GM13976 (cell line): Measurements from ENCODE around the gene PRKAR1A.
"Not testable (repeated sequence)": the region's sequence is repeated elsewhere in the genome, so short reads cannot be mapped to it uniquely, and the experiment has no call there.

Experiments used
- DNase-seq: peaks from one replicate; pipeline ENCODE4 v3.0.0; 2012; ENCODE audit warnings: low spot score
- CTCF ChIP-seq: IDR thresholded peaks from 2 replicates; pipeline ENCODE4 v1.5.1; 2012; ENCODE audit warnings: borderline replicate concordance, mild to moderate bottlenecking; ENCODE audit not compliant: insufficient read depth; ENCODE audit errors: extremely low read depth, missing control alignments, control extremely low read depth
- in situ Hi-C: fragments of 300-500 bp; cut with MboI; formaldehyde crosslinking; loops from one replicate; pipeline ENCODE4 v1.12.0; 2022; ENCODE audit warnings: low sequenced_read_pairs, mixed read lengths, inconsistent platforms; ENCODE audit not compliant: unreplicated experiment

The PRKAR1A gene

DNA sequence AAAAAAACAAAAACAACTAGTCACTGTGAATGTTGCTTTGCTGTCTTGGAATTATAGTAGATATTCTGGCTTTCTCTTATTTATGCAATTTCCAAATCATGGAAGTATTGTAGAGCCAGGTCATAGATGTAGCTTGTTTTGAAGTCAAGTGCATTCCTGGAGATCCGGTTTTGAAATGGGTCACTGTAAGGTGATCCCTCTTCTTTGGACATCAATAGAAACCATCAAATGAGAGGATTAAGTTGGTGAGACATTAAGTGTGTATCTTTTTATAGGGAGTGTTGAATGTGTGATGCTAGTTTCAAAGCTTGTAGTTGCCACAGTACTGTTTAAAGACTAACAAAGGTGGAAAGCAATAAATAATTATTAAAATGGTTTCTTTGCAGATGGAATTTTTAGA is 4.5 kb downstream of the PRKAR1A start:
- DNase-seq = no peak
- in situ Hi-C loops = no loop called here
- no peak for TF ChIP-seq CTCF

GRCh38 chr17:68517605-68518004 is 5.4 kb downstream of the PRKAR1A start:
- DNase-seq, in situ Hi-C loops: not testable (repeated sequence)

DNA sequence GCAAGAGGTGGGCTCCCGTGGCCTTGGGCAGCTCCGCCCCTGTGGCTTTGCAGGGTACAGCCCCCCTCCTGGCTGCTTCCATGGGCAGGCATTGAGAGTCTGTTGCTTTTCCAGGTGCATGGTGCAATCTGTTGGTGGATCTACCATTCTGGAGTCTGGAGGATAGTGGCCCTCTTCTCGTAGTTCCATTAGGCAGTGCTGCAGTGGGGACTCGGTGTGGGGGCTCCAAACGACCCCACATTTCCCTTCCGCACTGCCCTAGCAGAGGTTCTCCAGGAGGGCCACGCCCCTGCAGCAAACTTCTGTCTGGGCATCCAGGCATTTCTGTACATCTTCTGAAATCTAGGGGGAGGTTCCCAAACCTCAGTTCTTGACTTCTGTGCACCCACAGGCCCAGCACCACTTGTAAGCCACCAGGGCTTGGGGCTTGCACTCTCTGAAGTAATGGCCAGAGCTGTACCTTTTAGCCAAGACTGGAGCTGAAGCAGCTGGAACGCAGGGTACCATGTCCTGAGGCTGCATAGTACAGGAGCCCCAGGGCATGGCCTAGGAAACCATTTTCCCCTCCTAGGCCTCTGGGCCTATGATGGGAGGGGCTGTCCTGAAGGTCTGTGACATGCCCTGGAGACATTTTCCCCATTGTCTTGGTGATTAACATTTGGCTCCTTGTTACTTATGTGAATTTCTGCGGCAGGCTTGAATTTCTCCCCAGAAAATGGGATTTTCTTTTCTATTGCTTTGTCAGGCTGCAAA is 6.0 kb downstream of the PRKAR1A start:
- no peak for DNase-seq
- in situ Hi-C loops = no loop called here
- TF ChIP-seq CTCF = no peak

GRCh38 chr17:68519051-68519450 is 6.8 kb downstream of the PRKAR1A start:
- DNase-seq, in situ Hi-C loops: not testable (repeated sequence)

DNA sequence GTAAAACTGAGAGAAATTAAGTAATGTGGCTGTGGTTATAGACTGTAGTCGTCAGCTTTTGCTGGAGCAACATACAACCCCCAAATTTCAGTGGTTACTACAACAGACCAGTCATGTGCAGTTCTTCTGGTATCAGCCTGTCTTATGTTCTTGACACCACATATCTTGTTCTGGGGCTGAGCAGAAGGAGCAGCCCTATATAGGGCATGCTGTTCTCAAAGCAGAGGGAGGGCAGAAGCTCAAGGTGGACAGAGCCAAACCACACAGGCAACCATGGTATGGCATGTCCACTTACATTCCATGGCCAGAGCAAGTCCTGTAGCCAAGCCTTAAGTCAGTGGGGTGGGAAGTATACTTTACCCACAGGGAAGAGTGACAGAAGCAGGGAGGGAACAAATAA is 7.7 kb downstream of the PRKAR1A start:
- TF ChIP-seq CTCF = no peak
- no peak for DNase-seq
- in situ Hi-C loops = no loop called here

DNA sequence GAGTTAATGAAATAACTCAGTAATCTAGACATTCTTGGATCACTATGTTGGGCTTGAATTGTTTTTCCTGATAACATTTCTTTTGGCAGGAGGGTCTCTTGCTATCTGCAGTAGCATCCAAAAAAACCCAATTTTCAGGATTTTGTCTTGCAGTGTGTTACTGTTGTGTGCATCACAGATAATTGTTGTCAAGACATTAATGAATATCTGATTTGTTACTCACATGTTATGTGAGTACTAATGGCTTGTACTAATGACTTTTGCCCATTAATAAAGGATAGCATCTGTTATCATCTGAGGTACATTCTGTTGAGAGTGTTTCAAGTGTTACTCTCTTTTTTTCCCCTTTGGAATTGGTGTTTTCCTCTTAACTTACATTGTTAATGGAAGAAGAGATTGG is 10.0 kb downstream of the PRKAR1A start:
- DNase-seq = no peak
- TF ChIP-seq CTCF = no peak
- in situ Hi-C loops = no loop called here

GRCh38 chr17:68526548-68526947 is 14.3 kb downstream of the PRKAR1A start:
- TF ChIP-seq CTCF = no peak
- no peak for DNase-seq
- in situ Hi-C loops = loop anchor here (25.0 kb wide), 1 partner anchor 711 kb away; the partner anchor contains the start of gene ABCA10

DNA sequence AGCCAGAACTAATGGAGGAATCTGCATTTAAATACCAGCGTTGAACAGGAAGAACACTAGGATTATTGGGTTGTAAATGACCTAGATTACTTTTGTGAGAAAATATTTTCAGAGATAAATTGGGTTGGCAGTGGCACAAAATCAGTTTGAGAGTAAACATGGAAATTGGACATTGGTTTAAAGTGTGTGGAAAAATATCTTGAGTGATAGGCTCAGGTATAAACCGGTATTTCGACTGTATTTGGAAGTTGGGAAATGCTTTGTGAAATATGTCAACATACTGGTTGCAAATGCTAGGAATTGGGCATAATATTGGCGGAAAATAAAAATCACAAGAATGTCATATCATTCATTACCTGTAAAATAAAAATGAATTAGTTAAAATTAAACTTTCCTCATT is 15.1 kb downstream of the PRKAR1A start:
- in situ Hi-C loops = loop anchor here (25.0 kb wide), 1 partner anchor 710 kb away; the partner anchor contains the start of gene ABCA10
- TF ChIP-seq CTCF = no peak
- no peak for DNase-seq
